ENCODE measurements around the gene KCNIP1.

Gene KCNIP1

DNA sequence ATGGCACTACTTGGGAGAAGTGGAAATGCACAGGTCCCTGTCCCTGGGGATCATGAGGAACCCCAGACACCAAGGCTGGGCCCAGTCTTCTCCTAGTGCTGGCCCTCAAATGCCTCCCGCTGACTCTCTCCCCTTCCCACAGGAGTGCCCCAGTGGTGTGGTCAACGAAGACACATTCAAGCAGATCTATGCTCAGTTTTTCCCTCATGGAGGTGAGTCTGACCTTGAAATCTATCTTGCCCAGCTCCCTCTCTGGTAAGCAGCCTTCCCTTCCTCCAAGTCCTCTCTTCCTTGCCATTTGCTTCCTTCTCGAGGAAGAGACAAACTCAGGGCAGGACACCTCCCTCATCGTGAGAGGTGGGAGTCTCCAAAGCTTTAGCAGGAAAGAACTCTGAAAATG lies 216.4 kb downstream of the KCNIP1 start:
- no peak for DNase-seq
- in situ Hi-C loops (cut with MboI; ENCODE audit: low pct_unique_long_range_greater_than_20kb, low sequenced_read_pairs) = no loop called here

- no peak for DNase-seq
- in situ Hi-C loops (cut with MboI; ENCODE audit: low pct_unique_long_range_greater_than_20kb, low sequenced_read_pairs) = no loop called here
Measured at GRCh38 chr5:170720984-170721383, 217.2 kb downstream of the KCNIP1 start.

- in situ Hi-C loops (cut with MboI; ENCODE audit: low pct_unique_long_range_greater_than_20kb, low sequenced_read_pairs) = no loop called here
- DNase-seq = no peak
Measured at GRCh38 chr5:170721681-170722080, 217.9 kb downstream of the KCNIP1 start.

- in situ Hi-C loops (cut with MboI; ENCODE audit: low pct_unique_long_range_greater_than_20kb, low sequenced_read_pairs) = no loop called here
- no peak for DNase-seq
Measured at GRCh38 chr5:170722316-170722715, 218.5 kb downstream of the KCNIP1 start.

DNA sequence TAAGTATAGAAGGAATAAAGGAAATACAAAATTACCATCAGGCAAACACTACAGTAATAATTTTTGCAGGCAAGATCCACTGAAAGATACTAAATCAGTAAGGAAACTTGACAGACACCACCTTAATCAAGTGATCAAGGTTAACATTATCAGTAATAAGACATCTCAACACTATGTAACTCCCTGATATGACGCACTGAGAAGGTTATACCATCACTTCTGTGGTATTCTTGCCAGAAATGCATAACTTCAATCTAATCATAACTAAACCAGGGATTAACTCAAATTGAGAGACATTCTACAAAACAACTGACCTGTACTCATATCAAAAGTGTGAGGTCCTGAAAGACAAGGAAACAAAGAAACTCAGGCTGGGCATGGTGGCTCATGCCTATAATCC lies 227.2 kb downstream of the KCNIP1 start:
- in situ Hi-C loops (cut with MboI; ENCODE audit: low pct_unique_long_range_greater_than_20kb, low sequenced_read_pairs) = no loop called here
- no peak for DNase-seq

DNA sequence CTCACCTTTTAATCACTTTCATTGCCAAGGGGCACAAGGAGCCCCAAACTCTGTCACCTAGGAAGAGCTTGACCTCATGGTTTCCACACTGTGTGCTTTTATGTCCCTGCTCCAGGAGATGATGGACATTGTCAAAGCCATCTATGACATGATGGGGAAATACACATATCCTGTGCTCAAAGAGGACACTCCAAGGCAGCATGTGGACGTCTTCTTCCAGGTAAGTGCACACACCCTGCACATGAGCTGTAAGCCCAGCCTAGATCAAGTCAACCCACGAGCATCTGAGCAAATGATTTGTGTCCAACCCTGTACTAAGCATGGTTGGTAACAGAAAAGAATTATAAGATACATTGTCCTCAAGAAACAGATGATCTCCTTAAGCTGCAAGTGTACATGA lies 228.9 kb downstream of the KCNIP1 start:
- no peak for DNase-seq
- in situ Hi-C loops (cut with MboI; ENCODE audit: low pct_unique_long_range_greater_than_20kb, low sequenced_read_pairs) = no loop called here

GRCh38 chr5:170736966-170737365 lies 233.1 kb downstream of the KCNIP1 start:
- in situ Hi-C loops (cut with MboI; ENCODE audit: low pct_unique_long_range_greater_than_20kb, low sequenced_read_pairs) = no loop called here
- no peak for DNase-seq

DNA sequence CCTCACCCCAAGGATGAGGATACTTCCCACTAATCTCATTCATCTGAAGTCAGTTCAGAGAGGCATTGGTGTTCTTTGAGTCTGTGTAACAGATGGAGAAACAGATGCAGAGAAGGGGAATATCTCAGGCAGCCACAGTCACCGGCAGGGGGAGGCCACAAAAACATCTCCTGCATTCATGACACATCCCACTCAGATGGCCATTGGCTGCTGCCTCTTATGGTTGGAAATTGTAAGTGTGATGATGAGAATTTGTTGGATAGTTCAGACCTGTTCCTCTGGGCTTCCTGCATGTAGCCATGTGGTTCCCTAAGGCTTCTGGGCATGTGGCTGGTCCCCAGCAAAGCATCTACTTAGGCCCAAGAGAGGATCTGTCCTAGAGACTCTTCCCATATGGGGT lies 233.8 kb downstream of the KCNIP1 start:
- in situ Hi-C loops (cut with MboI; ENCODE audit: low pct_unique_long_range_greater_than_20kb, low sequenced_read_pairs) = no loop called here
- DNase-seq = no peak

- no peak for DNase-seq
- in situ Hi-C loops (cut with MboI; ENCODE audit: low pct_unique_long_range_greater_than_20kb, low sequenced_read_pairs) = no loop called here
Measured at GRCh38 chr5:170738840-170739239, 235.0 kb downstream of the KCNIP1 start.

GRCh38 chr5:170739446-170739845 lies 235.6 kb downstream of the KCNIP1 start:
- no peak for DNase-seq
- in situ Hi-C loops (cut with MboI; ENCODE audit: low pct_unique_long_range_greater_than_20kb, low sequenced_read_pairs) = no loop called here

DNA sequence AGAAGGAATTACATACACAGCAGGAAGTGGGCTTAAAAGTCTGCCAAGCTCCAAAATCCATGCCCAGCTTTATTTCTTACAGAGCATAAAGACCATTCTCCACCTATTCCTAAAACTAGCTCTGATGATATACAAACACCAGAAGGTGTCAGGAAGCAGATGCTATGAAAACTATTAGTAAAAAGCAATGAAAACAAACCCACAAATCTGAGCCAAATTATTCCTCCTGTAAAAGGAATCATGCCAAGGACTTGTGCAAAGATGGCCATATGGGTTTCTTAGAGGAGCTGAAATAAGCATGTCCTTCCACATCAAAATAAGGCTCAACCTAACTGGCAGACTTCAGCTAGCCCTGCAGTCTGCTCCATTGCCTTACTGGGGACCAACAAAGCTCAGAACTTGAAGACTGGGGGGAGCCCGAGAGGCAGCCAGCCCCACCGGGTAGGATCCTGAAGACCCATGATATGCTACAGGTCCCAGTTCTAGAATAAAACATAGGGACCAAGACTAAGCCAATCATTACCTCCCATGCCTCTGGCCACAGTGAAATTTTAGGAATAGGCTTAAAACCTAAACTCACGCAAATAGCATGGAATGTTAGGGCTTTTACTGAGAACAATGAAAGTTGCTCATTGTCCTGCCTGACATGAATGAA lies 236.9 kb downstream of the KCNIP1 start:
- no peak for DNase-seq
- in situ Hi-C loops (cut with MboI; ENCODE audit: low pct_unique_long_range_greater_than_20kb, low sequenced_read_pairs) = no loop called here

DNA sequence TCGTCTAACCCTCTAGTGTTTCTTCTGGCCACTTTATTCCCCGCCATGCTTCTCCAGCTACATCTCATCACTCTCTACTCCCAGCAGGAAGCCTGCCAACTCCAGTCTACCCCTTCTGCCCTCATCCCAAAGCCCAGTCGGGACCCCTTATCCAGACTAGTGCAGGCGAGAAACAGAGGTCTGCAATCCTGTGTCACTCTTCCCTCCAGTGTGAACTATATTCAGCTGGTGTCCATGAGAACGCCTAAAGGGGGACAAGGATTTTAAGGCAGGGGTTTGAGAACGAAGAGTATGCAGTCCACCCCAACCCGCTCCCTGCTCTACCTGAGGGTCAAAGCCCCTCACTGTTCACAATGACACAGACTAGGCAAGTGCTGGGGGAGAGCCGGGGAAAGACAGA lies 238.0 kb downstream of the KCNIP1 start:
- no peak for DNase-seq
- in situ Hi-C loops (cut with MboI; ENCODE audit: low pct_unique_long_range_greater_than_20kb, low sequenced_read_pairs) = no loop called here

- in situ Hi-C loops (cut with MboI; ENCODE audit: low pct_unique_long_range_greater_than_20kb, low sequenced_read_pairs) = no loop called here
- no peak for DNase-seq
Measured at GRCh38 chr5:170743876-170744212, 240.0 kb downstream of the KCNIP1 start.

DNA sequence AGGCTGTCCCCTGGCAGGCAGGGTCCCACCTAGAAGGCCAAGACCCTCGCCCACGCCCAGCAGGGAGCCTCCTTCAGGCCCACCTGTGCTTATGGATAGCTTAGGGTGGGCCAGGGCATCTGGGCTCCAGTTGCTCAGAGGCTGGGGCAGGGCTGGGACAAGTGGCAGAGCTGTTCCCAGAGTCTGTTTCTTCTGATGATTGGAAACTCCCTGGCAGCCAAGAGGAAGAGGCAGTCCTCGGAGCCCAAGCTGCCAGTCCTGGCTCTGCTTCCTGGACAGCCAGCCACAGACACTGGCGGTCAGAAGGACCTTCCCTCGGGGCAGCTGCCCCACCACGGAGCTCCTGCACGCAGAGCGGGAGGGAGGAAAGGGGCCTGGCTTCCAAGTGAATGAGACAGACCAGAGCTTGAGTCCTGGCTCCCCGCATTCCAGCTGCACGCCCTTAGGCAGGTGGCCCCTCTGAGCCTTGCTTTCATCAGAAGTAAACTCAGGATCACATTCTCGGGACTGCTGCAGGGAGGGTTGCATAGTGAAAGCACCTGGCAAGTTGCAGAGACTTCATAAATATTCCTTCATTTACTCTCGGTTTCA lies 241.8 kb downstream of the KCNIP1 start:
- DNase-seq = no peak

DNA sequence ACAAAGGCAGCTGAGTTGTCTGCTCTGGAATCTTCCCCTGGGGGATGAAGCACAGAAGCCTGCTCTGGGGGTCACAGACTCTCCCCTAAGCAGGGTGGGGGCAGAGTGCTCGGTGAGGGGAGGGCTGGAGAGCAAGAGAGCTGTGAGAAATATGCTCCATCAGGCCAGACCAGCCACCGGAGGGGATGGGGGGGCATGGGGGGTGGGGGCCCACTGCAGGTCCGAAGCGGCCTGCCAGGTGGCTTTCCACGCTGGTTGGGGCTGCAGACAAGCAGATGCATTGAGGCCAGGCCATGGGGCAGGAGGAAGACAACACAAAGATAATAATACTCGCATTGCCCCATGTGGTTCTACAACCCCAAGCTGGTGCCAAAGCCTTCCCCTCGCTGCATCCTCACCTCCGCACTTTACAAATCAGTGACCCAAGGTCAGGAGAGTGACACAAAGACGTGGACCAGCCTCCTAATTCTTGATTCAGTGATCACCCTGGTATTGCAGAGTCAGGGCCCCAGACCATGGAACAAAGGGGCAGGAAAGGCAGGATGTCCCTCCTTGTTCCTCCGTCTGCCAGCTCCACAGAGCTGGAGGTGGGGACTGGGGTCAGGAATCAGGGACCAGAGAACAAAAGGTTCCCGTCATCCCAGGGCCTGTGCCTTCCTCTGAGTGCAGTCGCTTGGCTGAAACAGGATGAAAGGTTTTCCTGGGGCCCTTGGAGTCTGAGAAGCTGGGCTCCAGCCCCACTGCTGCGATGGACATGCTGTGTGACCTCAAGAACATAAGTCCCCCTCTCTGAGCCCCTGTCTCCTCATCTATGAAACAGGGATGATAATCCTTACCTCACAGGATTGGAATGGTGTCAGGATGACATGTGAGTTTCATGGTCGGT lies 242.5 kb downstream of the KCNIP1 start:
- in situ Hi-C loops (cut with MboI; ENCODE audit: low pct_unique_long_range_greater_than_20kb, low sequenced_read_pairs) = no loop called here
- no peak for DNase-seq

More for the DNA sequence above, 241.8 kb downstream of the KCNIP1 start:
- in situ Hi-C loops (cut with MboI; ENCODE audit: low pct_unique_long_range_greater_than_20kb, low sequenced_read_pairs) = no loop called here

- in situ Hi-C loops (cut with MboI; ENCODE audit: low pct_unique_long_range_greater_than_20kb, low sequenced_read_pairs) = no loop called here
- DNase-seq = no peak
Measured at GRCh38 chr5:170746961-170747340, 243.1 kb downstream of the KCNIP1 start.

- in situ Hi-C loops (cut with MboI; ENCODE audit: low pct_unique_long_range_greater_than_20kb, low sequenced_read_pairs) = no loop called here
- no peak for DNase-seq
Measured at GRCh38 chr5:170747357-170747756, 243.5 kb downstream of the KCNIP1 start.

DNA sequence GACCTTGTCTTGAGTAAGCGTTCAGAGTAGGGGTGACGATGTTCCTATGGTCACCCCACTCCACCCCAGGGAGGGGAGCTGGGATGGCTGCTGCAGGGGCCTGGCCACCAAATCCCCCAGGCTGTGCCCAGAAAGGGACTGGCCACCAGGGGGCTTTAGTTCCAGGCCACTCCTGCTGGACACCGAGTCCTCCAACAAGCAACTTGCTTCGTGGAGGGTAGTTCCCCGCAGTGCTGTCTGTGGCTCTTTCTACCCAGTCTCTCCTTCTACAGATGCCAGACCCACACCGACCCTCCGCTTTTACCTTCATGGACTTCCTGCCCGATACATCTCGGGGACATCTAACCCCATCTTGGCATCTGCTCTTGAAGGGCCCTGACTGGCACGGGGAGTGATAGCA lies 244.0 kb downstream of the KCNIP1 start:
- no peak for DNase-seq
- in situ Hi-C loops (cut with MboI; ENCODE audit: low pct_unique_long_range_greater_than_20kb, low sequenced_read_pairs) = no loop called here

- in situ Hi-C loops (cut with MboI; ENCODE audit: low pct_unique_long_range_greater_than_20kb, low sequenced_read_pairs) = no loop called here
- no peak for DNase-seq
Measured at GRCh38 chr5:170748951-170749471, 245.2 kb downstream of the KCNIP1 start.

- DNase-seq = no peak
- in situ Hi-C loops (cut with MboI; ENCODE audit: low pct_unique_long_range_greater_than_20kb, low sequenced_read_pairs) = no loop called here
Measured at GRCh38 chr5:170749911-170750431, 246.2 kb downstream of the KCNIP1 start.
